ENCODE results near the gene PAK1.

PAK1 gene

DNA sequence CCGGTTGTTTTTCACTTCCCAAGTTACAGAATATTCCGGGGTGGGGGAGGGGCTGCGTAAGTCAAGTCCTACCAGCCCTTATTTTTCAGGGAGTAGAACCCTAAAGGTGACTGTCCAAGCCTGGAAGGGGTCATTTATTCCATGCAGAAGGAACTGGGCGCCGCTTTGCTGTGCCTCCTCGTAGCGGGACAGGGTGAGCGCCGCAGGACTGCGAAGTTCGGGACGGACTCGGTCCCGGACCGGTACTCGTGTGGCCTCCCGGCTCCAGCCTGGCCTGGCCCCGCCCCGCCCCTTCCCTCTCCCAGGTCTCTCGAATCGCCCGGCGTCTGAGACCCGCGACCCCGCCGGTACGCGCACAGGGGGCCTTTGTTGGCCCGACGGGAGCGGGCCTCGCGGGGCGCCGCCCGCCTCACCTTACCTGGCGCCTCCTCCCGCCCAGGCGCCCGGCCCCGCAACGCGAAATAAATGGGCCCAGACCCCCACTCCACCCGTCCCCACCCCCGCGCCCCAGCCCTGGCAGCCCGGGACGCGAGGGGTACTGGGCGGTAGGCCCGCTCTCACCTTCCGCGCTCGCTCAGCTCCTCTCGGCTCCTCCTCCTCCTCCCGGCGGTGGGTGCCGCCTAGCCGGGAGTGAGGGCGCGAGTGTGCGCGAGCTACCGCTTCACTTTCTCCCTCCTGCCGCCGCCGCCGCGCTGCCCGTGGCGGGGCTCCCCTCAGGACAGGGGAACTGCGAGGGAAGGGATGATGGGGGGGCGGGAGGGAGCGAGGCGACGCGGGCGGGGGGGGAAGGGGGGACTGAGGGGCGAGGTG lies 698 bp downstream of the PAK1 start:
- peak; percentile 28 to 42 for DNase-seq

GRCh38 chr11:77471558-77472193 lies 2.2 kb downstream of the PAK1 start:
- peak; percentile 59 to 65 for DNase-seq

GRCh38 chr11:77470971-77471370 lies 2.9 kb downstream of the PAK1 start:
- no peak for DNase-seq

DNA sequence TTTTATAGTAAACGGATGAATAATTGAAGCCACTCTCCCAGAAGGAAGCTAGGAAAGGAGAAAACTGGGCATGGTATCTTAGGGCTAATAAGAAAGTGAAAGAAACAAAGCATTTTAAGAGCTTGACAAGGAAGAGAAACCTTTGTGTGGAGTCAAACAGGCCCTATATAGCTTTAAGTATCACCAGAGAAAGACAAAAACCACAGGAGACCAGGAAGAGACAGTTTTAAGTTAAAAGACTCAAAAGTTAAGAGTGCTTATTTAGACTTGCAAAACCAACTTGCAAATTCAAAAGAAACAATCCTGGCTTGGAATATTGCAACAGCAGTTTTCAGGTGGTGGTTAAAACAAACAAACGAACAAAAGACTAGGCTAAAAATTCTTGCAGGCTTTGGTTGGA lies 3.4 kb downstream of the PAK1 start:
- no peak for DNase-seq

- DNase-seq = no peak
Observed at GRCh38 chr11:77468527-77468926, 5.4 kb downstream of the PAK1 start.

DNA sequence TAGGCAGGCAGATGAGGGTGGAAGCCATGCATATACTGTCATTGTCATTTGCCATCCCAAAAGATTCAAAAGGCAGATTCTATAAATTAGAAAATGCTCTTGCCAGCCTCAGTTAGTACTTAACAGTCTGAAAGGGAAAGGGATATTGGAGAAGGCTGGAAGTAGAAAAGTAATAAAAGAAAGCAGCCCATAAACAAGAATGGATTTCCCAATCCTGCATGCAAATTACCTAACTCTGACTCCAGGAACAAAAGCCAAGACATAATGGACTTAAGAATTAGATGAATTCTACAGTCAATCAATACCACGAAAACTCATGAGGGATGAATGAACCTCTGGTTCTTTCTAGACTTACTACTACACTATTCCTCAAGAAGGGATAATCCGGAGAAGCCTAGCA lies 5.9 kb downstream of the PAK1 start:
- no peak for DNase-seq

DNA sequence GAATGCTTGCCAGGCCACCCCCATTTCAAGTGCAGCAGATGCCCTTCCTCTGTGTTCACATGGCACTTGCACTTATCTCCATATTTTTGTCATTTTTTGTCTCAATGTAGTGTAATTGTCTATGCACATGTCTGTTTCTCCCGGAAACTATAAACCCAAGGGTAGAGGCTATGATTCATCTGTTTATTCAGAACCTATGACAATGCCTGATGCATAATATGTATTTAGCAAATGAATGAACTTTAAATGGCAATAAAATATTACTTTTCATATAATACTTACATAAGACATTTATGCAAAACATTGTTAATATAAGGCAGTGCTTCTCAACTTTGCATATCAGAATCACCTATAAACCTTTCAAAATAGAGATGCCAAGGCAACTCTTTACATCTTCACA lies 6.7 kb downstream of the PAK1 start:
- no peak for DNase-seq

- no peak for DNase-seq
Observed at GRCh38 chr11:77457340-77457739, 16.6 kb downstream of the PAK1 start.

DNA sequence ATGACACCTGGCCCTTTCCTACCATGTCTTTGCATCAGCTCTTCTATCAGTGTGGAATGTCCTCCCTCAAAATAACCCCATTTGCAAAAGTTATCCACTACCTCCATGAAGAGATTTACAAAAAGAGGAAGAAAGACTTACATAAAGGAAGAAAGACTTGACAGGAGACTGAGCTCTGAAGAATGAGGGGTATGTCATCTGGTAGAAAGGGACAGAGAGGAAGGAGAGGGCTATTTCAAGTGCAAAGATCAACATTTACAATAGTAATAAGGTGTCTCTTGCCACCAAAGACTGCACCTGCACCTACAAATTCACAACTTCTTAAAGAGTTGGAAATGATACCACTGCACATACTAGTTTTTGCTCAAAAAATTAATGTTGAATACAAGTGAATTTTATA lies 18.2 kb downstream of the PAK1 start:
- peak; percentile 22 to 35 for DNase-seq

DNA sequence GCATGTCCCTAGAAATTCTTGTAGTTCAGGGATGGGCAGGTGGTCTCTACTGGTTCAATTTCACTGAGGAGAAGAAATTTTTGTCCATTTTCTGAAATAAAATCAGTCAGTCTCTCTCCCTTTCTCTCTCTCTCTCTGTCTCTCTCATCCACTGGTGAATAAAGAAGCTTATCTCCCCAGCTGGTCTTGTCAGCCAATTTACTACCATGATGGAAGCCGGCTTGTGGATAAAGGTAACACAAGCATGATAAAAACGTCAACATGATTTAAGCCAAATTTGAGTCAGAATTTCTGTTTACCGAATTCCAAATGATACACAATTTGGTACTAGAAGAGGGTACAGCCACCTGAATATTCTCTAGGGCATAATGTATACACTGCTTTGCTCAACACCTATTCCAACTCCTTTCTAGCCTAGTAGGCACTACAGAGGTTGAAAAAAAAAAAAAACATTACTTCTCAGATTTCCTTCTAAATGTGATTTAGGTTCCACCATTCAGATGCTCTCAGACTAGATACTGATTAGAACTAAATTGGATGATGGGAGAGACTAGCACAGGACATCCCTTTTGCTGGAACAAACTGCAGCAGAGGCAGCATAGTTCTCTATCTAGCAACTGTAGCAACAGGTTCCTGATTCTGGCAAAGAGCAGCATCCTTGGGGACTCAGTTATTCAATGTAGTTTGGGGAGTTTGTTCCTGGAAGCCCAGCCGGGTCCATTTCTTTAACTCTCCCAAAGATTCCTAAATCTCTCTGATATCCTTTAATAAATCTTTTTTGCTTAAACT lies 18.8 kb downstream of the PAK1 start:
- no peak for DNase-seq

DNA sequence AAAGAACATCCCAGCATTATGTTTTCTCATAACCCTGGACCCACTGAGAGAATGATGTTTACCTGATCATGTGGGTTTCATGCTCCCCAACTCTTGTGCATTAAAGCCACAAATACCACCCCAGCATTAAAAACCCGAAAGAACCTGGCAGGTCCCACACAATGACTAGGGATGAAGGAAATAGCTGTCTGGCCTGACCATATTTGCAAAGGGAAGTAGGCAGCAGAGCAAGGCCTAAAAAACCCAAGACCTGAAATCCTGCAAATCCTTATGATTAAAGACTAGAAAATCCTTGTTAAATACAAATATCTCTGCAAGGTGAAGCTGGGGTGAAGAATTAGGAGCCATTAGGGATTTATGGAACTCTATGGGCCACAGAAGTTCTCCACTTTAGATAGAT lies 23.7 kb downstream of the PAK1 start:
- DNase-seq = peak; percentile 4 to 23

- DNase-seq = no peak
Observed at GRCh38 chr11:77449784-77450183, 24.1 kb downstream of the PAK1 start.

DNA sequence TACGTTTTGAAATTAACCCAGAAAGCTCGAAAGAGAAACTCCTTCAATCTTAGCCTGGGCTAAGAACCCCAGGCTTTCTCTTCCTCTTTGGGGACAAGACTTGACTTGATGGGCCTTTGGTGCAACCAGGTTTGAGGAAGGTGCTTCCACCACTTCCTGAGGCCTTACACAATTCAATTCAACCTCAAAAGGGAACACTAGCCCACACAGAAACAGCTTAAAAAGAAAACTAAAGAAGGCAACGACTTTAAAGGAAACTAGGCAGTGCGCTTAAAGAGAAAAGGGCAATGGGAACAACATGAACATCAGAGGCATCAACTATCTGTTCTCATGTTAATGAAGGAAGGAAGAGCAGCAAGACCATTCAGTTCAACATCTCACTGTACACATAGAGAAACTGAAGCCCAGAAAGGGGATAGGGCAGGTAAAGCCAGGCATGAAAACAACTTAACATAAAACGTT lies 24.8 kb downstream of the PAK1 start:
- peak; percentile 50 to 56 for DNase-seq

- no peak for DNase-seq
Observed at GRCh38 chr11:77448269-77448668, 25.6 kb downstream of the PAK1 start.

DNA sequence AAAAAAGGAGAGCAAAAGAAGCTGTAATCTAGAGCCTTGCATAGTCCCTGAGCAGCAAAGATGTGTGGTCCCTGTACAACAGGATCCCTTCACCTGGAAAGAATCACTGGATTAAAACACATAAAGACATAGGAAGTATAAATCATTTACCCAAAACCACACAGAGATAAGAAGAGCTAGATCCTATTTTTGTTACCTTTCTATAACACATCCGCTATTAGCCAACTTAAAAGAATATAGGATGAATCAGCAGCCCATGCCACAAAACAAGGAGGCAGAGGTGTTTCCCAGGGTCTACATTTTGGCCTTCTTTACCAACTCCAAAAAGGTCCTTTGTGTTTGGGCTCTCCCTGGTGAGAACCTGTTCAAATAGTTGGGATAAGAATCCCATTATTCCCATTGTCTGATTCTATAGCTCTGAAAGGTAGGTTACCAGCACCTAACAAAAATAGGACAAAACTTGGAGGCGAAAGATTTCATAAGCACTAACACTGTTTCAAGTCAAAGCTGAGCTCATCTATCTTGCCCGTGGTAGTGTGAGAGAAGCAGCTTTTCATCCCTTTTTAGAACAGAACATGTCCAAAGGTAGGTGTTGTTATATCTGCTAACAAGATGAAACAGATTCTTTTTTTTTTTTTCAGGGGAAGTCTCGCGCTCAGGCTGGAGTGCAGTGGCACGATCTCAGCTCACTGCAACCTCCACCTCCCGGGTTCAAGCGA lies 26.8 kb downstream of the PAK1 start:
- no peak for DNase-seq

GRCh38 chr11:77444261-77444660 lies 29.6 kb downstream of the PAK1 start:
- no peak for DNase-seq

- DNase-seq = no peak
Observed at GRCh38 chr11:77442394-77443053, 31.4 kb downstream of the PAK1 start.

DNA sequence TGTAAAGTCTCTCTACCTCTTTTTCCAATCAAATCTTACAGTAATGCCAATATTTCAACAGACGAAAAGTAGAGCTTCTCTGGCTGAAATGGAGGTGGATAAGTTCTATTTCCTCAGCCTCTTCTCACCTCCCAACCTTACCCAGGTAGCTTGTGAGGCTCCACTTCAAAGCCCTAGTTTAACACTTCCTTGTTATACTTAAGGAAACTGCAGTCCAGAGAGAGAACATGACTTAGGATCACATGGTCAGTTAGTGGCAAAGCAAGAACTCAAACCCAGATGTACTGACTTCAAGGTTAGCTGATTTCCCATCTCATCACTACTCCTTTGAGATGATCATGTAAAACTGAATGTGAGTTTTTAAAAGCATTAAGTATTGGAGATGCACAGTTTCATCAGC lies 32.5 kb downstream of the PAK1 start:
- DNase-seq = no peak

DNA sequence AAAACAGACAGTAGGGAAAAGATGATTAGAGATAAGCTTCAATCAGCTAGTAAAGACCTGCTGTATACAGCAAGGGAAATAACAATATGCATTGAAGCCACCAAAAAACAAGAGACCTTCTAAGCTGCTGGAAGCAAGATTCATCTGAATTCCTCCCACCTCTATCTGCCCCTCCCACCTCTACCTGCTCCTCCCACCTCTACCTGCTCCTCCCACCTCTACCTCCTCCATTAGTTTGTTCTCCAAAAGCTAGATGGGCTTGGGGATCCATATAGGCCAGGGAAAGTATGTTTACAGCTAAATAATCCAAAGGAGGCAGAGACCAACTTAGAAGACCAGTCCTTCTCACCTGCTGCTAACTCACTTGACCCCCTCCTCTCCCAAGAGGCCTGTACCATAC lies 33.2 kb downstream of the PAK1 start:
- DNase-seq = no peak

GRCh38 chr11:77438487-77438886 lies 35.4 kb downstream of the PAK1 start:
- DNase-seq = peak; percentile 39 to 53

- no peak for DNase-seq
Observed at GRCh38 chr11:77436969-77437368, 36.9 kb downstream of the PAK1 start.

DNA sequence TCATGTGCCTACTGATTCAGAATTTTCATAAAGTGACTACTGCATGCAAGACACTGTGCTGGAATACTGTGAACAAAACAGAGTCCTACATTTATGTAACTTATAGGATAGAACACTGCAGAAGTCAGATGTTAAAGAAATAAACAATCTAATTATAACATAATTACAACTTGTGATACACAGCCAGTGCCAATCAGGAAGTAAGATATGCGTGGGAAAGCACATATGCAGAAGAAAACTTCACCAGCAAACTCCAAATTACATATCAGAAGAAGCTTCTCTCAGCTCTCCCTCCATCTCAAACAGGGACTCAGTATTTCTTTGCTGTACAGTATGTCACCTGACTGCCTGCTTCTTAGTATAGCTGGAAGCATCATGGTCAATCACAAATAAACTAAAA lies 37.4 kb downstream of the PAK1 start:
- no peak for DNase-seq

- DNase-seq = no peak
Observed at GRCh38 chr11:77435972-77436371, 37.9 kb downstream of the PAK1 start.

Measured in Kasumi-1 (cell line).